Measurements from ENCODE around the gene ALDOC.

The ALDOC gene

GRCh38 chr17:28530250-28530649 is 46.4 kb downstream of the ALDOC start:
- DNase-seq = no peak

DNA sequence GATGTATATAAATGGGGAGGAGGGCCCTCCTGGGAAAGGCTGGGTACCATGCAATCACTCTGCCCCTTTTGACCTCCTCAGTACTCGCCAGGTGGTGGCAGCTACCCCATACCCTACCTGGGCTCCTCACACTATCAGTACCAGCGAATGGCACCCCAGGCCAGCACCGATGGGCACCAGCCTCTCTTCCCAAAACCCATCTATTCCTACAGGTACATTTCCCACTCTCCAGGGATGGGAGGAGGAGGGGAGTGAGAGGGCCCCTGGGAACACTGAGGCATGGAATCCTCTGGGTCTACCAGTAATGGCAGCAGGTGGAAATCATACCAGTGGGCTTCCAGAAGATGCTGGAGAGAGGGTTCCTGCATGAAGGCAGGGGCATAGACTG is 47.7 kb downstream of the ALDOC start:
- no peak for DNase-seq

GRCh38 chr17:28528327-28529012 is 48.2 kb downstream of the ALDOC start:
- no peak for DNase-seq

GRCh38 chr17:28527859-28528258 is 48.8 kb downstream of the ALDOC start:
- DNase-seq = no peak

- DNase-seq = no peak
These were observed 49.5 kb downstream of the ALDOC start for GRCh38 chr17:28527181-28527681.

DNA sequence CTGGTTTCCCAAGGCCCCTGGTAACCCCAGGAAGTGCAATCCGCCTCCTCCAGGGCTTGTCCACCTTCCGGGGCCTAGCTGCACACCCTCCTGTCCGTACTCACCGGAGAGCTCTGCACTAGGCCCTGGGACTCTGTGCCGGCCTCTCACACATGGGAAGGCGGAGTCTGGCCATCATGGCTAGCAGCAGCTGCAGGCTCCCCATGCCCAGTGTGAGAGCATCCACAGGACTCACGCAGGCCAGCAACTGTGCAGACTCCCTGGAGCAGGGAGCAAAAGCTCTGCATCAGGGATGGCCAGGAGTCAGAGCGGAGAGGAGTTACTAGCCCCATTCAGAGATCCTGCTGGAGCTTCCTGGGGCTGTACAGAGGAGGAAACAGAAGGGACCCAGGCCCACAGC is 50.3 kb downstream of the ALDOC start:
- no peak for DNase-seq

GRCh38 chr17:28524476-28525424 is 51.9 kb downstream of the ALDOC start:
- DNase-seq = no peak

DNA sequence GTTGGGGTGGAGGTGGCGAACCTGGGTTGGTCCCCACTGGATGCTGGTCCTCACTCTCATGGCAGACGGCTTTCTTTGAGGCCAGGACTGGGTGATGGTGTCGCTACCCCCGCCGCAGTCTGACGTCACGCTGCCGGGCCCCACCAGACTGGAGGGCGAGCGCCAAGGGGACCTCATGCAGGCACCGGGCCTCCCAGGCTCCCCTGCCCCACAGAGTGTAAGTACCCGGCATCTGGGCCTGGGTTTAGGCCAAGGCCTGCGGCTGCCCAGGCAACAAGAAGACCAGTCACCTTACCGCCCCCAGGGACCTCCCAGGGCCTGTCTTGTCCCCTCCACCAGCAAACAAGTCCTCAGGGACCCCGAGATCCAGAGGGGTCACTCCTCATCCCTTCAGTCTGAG is 52.8 kb downstream of the ALDOC start:
- DNase-seq = no peak

GRCh38 chr17:28523186-28523585 is 53.5 kb downstream of the ALDOC start:
- DNase-seq = no peak
